ENCODE results near the gene NAXE.

GRCh38 chr1:156544592-156545102, 46.9 kb upstream of the NAXE start:
- TF ChIP-seq SMC3 (conservative IDR thresholded peaks at IDR 0.05; ENCODE audit: poor library complexity) (no peak), RAD21 (conservative IDR thresholded peaks at IDR 0.05) (no peak), CTCF (IDR thresholded peaks at IDR 0.05; ENCODE audit: poor library complexity, severe bottlenecking) (no peak), POLR2AphosphoS5 (IDR thresholded peaks at IDR 0.05) (no peak), EZH2 (IDR thresholded peaks at IDR 0.05; ENCODE audit: borderline replicate concordance, insufficient read depth, low read length, poor library complexity, severe bottlenecking) (no peak), TAF1 (IDR thresholded peaks at IDR 0.05; ENCODE audit: low read depth) (no peak), EP300 (conservative IDR thresholded peaks at IDR 0.05; ENCODE audit: poor library complexity, severe bottlenecking) (no peak)

Data from neural cell (in vitro differentiated cells).